Stimulated activated CD8-positive, alpha-beta memory T cell treated with anti-CD3 and anti-CD28 coated beads, Interleukin-7, amount 100 ng/mL, for 48 hours (primary cell): ENCODE measurements around the gene EFHD2.
A peak's percentile ranks its signal among the peaks of the same experiment; 100 is the strongest.
"Not testable (repeated sequence)": the region's sequence is repeated elsewhere in the genome, so short reads cannot be mapped to it uniquely, and the experiment has no call there.

Experiments used
- DNase-seq, 2 donors: peaks; one replicate each; pipeline ENCODE4 v3.0.0-alpha.2; 2020; ENCODE audit warnings: low read depth in 1 of 2; ENCODE audit errors: extremely low read depth in 1 of 2

The EFHD2 gene

DNA sequence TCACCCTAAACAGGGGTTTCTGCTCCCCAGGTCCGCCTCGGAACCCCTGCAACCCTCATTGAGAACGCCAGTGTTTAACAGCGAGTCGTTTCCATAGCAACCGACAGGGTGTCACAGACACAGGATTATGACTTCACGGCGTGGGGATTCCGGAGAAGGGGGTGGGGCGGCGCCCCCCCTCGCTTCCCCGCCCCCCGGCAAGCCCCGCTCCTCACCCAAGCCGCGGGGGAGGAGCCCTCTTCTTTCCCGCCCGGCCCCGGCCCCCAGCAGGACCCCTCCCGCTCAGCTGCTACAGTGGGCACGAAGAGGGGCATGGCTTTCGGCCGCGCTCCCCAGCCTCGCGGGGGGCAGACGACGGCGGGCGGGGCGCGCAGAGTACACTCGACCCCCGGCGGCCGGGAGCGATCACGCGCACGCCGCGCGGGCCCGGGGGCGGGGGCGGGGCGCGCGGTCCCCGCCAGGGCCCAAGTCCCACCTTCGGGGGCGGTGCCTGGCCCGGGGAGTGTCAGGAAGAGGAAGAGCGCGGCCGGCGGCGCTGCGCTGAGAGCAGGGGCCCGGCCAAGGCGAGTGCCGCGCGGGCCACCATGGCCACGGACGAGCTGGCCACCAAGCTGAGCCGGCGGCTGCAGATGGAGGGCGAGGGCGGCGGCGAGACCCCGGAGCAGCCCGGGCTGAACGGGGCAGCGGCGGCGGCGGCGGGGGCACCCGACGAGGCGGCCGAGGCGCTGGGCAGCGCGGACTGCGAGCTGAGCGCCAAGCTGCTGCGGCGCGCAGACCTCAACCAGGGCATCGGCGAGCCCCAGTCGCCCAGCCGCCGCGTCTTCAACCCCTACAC lies at the start of gene EFHD2:
Gene EFHD2, plus strand, starts transcription at position 501 of the 835 bp plus-strand sequence. Its CDS starts 84 bp downstream, at position 585.
- peak; percentile 69 to 77 for DNase-seq

DNA sequence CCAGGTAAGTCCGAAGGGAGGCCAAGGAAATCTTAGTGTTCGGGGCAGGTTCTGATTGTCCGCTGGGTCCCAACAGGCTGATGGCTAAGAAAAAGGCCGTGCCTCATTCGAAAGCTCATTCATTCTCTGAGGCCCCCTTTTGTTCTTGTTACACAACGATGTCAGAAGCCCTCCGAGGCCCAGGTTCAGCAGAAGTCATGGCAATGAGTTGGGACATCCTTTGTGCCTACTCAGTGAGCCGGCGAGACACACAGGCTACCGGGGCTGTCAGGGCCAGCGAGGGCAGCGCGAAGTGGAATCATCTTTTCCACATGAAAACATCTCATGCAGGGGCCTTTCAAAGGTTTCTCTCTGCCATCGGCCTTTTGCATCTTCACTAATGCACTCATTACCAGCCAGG lies 49.0 kb upstream of the EFHD2 start:
- no peak for DNase-seq

DNA sequence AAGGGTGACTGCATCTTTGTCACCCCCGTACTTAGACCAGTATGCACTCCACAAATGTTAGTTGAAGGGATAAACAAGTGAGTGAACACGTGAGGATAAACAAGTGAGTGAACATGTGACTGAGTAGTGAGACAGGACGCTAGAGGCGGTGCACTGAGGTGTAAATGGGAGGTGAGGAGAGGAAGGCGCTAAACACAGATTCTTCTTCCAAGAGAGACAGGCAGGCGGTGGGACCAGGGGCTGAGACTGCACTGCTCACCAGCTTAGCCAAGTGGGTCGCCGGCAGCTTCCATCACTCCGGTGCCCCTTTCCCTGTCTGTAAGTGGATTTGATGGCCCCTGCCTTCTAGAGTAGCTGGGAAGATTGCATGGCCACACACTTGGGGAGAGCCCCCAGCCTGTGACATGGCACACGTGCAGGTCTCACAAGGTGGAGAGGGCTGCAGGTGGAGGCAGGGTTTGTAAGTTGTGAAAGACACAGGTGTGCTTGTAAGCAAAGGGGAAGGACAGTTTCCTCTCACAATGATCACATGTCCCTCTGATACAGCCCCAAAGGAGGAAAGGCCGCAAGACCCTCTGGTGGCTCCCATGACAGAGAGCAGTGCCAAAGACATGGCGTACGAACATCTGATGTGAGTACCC lies 47.5 kb upstream of the EFHD2 start:
- no peak for DNase-seq

DNA sequence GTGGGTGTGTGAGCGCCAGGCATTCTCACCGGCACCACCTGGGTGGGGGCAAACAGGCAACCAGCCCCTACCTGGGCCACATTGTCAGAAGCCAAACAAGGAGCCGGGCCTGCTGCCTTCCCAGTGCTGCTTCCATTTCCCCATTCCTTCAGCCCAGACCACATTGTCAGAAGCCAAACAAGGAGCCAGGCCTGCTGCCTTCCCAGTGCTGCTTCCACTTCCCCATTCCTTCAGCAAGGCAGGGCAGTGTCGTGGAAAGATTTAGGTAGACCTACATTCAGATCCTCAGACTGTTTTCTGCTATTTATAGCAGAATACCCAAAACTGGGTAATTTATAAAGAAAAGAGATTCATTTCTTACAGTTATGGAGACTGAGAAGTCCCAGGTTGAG lies 47.0 kb upstream of the EFHD2 start:
- no peak for DNase-seq

DNA sequence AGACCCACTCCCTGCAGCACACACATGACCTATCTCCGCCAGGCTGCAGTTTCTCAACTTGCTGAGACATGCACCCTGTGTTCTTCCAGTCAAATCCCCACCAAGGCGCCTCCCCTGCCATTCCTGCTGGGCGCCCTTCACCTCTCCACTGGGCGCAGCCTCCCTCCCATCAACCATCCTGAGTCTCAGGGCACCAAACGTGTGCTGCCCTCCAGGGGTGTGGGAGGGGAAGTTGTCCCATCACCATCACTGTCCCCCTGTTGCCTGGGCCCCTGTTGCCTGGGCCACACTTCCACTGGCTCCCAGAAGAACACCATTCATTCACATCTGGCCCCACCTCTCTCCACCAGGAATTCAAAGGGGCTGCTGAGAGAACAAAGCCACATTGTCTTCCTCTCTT lies 44.9 kb upstream of the EFHD2 start:
- DNase-seq = no peak

DNA sequence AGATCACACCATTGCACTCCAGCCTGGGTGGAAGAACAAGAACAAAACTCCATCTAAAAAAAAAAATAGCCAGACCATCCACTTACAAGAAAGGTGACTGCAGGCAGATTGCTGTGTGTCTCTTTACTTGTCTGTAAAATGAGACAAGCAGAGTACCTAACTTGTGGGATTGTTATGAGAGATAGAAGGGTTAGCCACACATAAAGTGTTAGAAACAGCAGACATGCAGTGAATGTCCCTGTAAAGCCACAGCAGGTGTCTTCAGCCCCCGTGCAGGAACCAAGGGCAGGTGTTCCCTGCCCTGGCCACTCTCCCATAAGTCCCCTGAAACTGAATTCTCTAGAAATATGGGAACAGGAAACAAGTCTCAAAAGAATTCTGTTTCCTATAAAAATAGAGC lies 40.8 kb upstream of the EFHD2 start:
- DNase-seq = no peak

DNA sequence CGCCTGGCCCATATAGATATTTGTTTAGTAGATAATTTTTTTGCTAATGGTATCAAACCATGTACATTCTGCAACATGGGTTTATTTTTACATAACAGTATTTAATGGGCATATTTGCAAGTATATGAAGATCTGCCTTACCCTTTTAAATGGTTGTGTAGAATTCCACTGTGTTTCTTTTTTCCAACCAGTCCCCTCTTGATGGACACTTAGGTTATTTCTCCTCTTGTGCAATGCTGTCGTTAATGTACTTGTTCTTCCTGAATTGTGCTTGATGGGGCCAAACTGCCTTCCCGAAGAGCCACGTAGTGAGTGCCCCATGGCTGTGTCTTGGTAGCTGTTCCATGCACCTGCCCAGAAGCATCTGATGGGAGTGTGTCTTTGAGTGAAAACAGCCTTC lies 39.4 kb upstream of the EFHD2 start:
- DNase-seq = no peak

GRCh38 chr1:15370781-15371520 lies 38.7 kb upstream of the EFHD2 start:
- no peak for DNase-seq

DNA sequence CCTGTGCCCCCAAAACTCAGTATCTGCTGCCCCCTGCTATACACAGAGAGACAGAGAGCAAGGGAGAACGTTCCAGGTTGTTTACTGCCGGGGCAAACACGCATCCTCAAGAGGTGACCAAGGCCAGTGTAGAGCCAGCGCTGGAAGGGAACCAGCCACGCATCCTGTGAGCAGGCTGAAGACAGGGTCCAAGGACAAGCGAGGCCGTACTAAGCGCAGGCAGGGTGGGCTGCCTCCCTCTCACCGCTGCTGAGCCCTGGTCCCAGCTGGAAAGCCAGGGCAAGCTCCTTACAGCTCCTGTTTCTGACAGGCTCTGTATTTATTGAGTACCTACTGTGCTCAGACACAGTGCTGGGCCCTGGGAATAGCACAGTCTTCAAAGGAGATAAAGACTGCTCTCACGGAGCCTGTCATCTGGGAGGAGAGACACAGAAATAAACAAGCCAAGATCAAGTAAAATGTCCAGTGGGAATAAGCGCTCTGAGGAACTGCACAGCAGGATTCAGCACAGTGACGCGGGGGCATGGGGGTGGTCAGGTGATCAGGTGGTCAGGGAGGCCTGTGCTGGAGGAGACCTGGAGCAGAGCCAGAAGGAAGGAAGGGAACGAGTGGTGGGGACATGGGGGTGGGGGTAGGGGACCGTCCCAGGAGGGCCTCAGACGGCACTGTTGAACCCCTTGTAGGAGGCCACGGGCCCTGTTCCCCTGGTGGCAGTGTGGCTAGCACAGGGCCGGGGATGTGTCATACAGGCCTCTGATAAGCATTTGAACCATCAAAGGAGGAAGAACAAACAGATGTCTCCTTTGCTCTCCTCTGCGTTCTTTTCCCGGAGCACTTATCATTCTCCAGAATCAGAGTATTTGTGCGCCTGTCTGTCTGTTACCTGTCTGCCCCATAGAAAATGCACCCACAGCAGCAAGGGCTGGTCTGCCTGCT lies 37.8 kb upstream of the EFHD2 start:
- DNase-seq = no peak

DNA sequence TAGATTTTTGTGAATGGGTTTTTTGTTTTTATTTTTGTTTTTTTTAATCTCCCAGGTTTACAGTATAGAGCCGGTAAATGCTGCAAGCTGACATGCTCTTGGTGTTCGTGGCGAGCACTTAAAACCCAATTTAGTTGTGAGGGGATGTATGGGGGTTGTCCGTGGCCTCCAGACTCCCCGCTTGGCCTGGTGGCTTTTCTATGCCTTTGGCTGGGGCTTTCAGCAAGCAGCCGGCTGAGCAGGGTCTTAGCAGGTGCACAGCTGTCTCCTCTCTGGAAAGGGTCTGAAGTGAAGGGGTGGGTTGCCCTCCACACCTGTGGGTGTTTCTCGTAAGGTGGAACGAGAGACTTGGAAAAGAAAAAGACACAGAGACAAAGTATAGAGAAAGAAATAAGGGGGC lies 31.0 kb upstream of the EFHD2 start:
- no peak for DNase-seq

GRCh38 chr1:15379151-15379550 lies 30.5 kb upstream of the EFHD2 start:
- DNase-seq = not testable (repeated sequence)

DNA sequence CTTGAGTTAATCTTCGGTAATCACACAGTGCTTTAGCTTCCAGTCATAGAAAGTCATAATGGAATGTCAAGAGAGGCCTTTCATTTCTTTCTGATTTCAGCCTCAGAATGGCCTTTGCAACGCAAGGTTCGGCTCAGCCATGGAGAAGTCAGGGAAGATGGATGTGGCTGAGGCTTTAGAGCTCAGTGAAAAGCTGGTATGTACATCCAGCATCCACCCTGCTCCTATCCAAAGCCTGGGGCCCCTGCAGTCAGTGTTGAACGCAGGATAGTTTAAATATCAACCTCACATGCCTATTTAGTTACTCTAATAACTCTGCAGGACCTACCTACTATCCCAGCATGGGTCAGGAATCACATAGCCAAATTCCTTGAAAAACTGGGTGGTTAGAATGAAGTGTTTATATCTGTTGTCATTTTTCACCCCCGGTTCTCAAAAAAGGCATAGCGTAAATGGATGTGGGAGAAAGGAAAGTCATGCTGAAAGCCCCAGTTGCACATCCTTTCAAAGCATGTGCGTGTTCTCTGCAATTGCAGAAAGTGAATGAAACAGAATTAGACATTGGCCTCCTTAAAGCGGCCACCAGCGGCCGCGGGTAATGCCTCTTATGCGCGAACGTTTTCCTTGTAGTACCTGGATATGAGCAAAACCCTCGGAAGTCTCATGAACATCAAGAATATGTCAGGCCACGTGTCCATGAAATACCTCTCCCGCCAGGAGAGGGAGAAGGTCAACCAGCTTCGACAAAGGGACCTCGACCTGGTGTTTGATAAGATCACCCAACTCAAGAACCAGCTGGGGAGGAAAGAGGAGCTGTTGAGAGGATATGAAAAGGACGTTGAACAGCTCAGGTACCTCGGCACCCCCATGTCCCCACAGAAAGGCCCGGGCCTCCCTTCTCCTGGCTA lies 28.8 kb upstream of the EFHD2 start:
- DNase-seq = no peak

DNA sequence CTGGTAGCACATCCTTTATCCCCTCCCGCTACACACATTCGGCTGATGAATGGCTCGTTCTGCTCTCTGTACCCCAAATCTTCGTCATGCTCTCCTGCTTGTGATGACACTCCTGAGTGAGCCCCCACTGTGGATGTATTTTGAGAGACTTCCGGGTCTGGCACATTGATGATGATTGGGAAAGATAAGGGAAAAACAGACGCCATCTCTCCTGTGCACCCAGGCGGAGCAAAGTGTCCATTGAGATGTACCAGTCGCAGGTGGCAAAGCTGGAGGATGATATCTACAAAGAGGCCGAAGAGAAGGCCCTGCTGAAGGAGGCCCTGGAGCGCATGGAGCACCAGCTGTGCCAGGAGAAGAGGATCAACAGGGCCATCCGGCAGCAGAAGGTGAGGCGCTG lies 27.9 kb upstream of the EFHD2 start:
- no peak for DNase-seq

- DNase-seq = no peak
Measured at GRCh38 chr1:15382601-15383518, 26.8 kb upstream of the EFHD2 start.

DNA sequence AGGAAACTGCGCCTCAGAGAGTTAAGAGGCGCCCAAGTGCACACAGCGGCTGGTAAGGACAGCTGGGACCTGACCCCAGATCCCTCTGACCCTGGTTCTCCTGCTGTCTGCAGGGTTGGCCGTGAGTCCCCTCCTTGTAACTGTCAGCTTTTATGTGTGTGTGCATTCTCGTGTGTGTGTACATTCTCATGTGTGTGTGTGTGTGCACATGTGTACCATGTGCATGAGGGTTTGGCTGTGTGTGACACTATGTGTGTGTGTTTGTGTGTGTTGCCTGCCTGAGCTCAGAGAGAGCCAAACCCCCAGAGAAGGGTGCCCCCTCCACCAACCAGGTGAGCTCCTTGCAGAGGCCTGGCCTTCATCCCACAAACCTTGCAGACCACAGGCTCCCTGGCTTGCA lies 25.9 kb upstream of the EFHD2 start:
- no peak for DNase-seq

DNA sequence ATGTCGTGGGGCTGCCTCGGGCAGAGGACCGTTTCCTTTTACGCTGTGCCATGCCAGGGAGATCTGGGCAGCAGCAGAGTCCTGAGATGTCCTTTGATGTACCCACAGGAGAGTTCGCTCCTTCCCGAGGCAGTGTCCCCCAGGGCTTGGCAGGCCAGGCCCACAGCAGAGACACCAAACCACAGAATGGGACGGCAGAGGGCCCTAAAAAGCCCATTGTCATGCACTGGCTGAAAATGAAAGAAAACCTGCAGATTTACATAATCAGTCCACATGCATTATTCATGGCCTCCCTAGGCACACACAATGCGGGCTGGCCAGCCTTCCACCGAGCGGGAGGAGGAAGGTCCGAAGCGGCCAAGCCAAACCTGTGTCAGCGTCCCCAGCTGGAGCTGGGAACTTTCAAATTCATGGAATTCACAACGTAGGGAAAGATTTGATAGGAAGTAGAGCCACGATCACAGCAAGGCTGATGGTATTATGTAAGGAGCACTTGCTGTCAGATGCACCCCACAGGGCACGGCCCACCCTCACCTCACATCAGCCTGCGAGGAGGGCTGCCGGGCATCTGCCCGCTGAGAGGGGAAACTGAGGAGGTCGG lies 25.3 kb upstream of the EFHD2 start:
- no peak for DNase-seq

DNA sequence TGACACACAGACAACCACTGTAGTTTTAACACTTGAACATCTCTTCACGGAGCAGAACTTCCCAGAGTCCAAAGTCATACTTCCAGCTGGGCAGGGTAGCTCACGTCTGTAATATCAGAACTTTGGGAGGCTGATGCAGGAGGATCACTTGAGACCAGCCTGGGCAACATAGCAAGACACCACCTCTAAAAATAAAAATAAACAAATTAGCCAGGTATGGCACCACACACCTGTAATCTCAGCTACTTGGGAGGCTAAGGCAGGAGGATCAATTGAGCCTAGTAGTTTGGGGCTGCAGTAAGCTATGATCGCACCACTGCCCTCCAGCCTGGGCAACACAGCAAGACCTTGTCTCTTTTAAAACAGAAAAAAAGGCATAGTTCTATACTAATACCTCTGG lies 24.3 kb upstream of the EFHD2 start:
- no peak for DNase-seq

DNA sequence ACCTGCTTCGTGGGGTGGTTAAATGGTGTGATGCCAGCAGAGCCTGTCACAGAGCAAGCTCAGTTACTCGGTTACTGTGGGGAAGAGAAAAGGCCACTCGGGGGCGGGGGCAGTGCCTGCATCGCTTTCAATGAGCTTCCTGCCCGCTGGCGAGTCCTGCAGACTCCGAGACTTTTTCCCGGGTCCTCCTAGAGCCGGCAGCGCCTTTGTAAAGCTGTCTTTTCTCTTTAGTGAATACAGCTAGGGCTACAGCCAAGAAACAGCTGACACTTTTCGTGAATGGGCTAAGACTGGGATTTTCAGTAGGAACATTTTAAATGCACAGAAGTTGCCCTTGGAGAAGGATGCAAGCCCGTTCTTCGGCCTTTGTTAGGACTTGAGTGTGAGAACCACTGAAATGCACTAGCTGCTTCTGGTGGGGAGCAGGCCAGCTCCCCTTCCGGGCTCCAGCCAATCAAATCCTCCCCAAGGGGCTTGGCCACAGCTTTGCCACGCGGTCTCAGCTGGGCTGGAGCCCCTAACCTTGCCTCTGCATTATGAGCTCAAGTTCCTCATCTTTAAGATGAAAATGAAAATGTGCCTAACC lies 23.4 kb upstream of the EFHD2 start:
- DNase-seq = no peak
